Measurements from ENCODE around the gene NEDD4. TPM values are rescaled to one million over a fixed set of nuclear protein-coding genes. Genes with fewer than 3 reads are reported as not detected.

NEDD4 gene
- total RNA-seq, 2 donors from 2014 or later: 14.5 to 15.3 TPM

GRCh38 chr15:55909036-55909811 is 84.2 kb downstream of the NEDD4 start:
- Histone ChIP-seq H3K36me3 (no peaks in the 10 kb centered on the region), H3K9me3 (no peaks in the 10 kb centered on the region), H3K27me3 (no peaks in the 10 kb centered on the region), H3K27ac (no peak overlapping the region), H3K9ac (ENCODE audit: low read depth in 2 of 2, low read length in 2 of 2) (no peak overlapping the region), H3K4me3 (no peak overlapping the region), H3K4me1 (no peaks in the 10 kb centered on the region)
- intact Hi-C loops (cut with DNase I): no loop called here
- no peak for TF ChIP-seq CTCF (IDR thresholded peaks at IDR 0.05)
- DNase-seq: no peak

- Histone ChIP-seq H3K9ac (ENCODE audit: low read depth in 2 of 2, low read length in 2 of 2) (no peak overlapping the region), H3K9me3 (no peaks in the 10 kb centered on the region), H3K4me3 (no peak overlapping the region), H3K27me3 (no peaks in the 10 kb centered on the region), H3K4me1 (no peaks in the 10 kb centered on the region), H3K27ac (no peak overlapping the region), H3K36me3 (no peaks in the 10 kb centered on the region)
- DNase-seq: no peak
- no peak for TF ChIP-seq CTCF (IDR thresholded peaks at IDR 0.05)
- intact Hi-C loops (cut with DNase I): no loop called here
These were observed 85.6 kb downstream of the NEDD4 start for GRCh38 chr15:55907797-55908196.

- H3K27ac ChIP-seq: no peak overlapping the region
- H3K4me1 ChIP-seq: no peaks in the 10 kb centered on the region
- H3K9ac ChIP-seq (ENCODE audit: low read depth in 2 of 2, low read length in 2 of 2): no peak overlapping the region
- DNase-seq: no peak
- TF ChIP-seq CTCF (IDR thresholded peaks at IDR 0.05): no peak
- intact Hi-C loops (cut with DNase I): no loop called here
- no peak overlapping the region for H3K4me3 ChIP-seq
- H3K9me3 ChIP-seq: no peaks in the 10 kb centered on the region
- no peaks in the 10 kb centered on the region for H3K27me3 ChIP-seq
- no peaks in the 10 kb centered on the region for H3K36me3 ChIP-seq
These were observed 90.4 kb downstream of the NEDD4 start for GRCh38 chr15:55902981-55903380.

GRCh38 chr15:55900019-55900418 is 93.4 kb downstream of the NEDD4 start:
- H3K27me3 ChIP-seq: no peaks in the 10 kb centered on the region
- H3K9ac ChIP-seq (ENCODE audit: low read depth in 2 of 2, low read length in 2 of 2): no peak overlapping the region
- H3K4me3 ChIP-seq: no peak overlapping the region
- no peaks in the 10 kb centered on the region for H3K36me3 ChIP-seq
- no peak for DNase-seq
- no peaks in the 10 kb centered on the region for H3K9me3 ChIP-seq
- no peak overlapping the region for H3K27ac ChIP-seq
- H3K4me1 ChIP-seq: no peaks in the 10 kb centered on the region
- TF ChIP-seq CTCF (IDR thresholded peaks at IDR 0.05): no peak
- intact Hi-C loops (cut with DNase I): no loop called here

GRCh38 chr15:55899537-55899936 is 93.9 kb downstream of the NEDD4 start:
- H3K9me3 ChIP-seq: no peaks in the 10 kb centered on the region
- no peaks in the 10 kb centered on the region for H3K36me3 ChIP-seq
- no peak overlapping the region for H3K4me3 ChIP-seq
- no peaks in the 10 kb centered on the region for H3K4me1 ChIP-seq
- H3K9ac ChIP-seq (ENCODE audit: low read depth in 2 of 2, low read length in 2 of 2): no peak overlapping the region
- no peak overlapping the region for H3K27ac ChIP-seq
- intact Hi-C loops (cut with DNase I): loop anchor here (5.0 kb wide), 1 partner anchor 252 kb away; no protein-coding TSS in a partner anchor
- DNase-seq: no peak
- TF ChIP-seq CTCF (IDR thresholded peaks at IDR 0.05): no peak
- no peaks in the 10 kb centered on the region for H3K27me3 ChIP-seq
